GM19193 (cell line): Measurements from ENCODE around the gene DPP10.

Experiments used
- POLR2A ChIP-seq: IDR thresholded peaks from 4 replicates; pipeline ENCODE4 v1.6.1; 2011; ENCODE audit not compliant: insufficient read depth, insufficient read length; ENCODE audit errors: extremely low read depth

Gene DPP10

DNA sequence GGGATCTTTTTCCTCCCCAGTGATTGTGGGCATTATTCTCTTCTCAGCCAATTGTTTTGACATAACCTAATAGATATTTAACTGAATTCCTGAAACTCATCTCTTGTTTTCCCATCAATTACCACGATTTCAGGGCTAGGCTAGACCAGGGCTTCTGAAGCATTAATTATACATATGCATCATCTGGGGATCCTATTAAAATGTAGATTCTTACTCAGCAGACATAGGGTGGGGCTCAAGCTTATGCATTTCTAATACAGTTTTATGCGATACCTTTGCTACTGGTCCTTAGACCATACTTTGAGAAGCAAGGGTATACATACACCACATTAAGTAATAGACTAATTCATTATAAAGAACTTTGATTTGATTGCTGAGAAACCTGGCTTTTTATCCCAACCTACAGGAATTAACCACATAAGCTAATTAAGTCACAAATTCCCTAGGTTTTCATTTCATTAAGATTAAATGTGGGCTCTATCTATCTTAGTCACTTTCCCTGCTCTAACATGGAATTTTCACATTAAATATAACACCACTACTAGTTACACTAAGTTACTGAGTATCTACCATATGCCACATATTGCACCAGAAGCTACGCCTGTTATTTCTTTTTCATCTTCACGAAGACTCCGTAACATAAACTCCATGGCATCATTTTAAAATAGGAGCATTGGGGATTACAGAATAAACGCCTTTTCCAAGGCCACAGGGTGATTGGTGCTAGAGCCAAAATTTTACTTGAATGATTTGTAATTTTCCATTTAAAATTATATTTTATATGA is 417.5 kb downstream of the DPP10 start:
- no peak for TF ChIP-seq POLR2A

DNA sequence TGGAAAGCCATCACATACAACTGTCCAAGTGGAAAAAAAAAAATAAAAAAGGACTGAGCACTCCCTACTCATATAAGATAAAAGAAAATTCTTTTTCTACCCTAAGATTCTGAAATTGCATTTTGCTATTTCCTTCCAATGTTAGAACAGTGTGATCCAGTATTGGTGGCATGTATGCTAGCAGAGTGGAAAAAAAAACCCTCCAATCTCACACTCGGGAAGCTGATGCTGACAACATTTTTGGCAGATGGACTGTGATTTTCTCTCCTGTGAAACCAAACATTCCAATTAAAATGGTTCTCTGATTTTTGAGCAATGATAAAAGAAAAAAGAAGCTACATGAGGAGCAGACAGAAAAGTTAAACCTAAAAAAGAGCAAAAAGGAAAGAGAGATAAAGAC is 419.8 kb downstream of the DPP10 start:
- TF ChIP-seq POLR2A: no peak

DNA sequence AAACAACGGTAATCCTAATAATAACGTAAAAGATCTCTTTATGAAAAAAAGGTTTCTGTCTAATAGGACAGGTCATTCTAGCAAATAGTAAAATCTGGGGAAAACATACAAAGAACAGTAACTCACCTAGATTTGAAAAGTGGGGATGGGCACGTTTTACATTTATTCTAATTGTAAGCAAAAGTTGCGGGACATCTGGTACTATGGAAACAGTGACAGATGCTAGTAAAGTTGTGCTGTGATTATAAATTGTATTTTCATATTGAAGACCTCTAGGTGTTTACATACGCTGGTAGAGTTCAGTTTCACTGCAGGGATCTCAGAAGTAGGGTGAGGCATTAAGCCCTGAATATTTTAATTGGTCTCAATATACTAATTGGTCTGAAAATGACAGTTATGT is 422.5 kb downstream of the DPP10 start:
- TF ChIP-seq POLR2A: no peak

DNA sequence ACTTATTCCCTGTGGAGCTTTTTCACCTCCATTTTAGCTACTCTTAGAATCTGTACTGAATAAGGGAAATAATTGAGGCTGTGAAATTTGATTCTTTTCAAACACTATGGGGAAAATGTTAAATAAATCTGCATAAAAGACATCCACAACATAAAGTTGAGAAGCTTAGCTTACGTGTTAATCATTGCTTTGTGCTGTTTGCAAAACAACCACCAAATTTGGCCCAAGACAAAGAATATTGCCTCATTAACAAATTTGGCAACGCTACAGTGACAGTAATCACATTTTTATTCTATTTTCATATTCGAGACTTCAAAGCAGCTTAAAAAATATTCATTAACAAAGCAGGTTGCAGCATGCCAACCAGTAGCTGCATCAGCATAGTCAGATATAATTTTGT is 437.6 kb downstream of the DPP10 start:
- TF ChIP-seq POLR2A: no peak

DNA sequence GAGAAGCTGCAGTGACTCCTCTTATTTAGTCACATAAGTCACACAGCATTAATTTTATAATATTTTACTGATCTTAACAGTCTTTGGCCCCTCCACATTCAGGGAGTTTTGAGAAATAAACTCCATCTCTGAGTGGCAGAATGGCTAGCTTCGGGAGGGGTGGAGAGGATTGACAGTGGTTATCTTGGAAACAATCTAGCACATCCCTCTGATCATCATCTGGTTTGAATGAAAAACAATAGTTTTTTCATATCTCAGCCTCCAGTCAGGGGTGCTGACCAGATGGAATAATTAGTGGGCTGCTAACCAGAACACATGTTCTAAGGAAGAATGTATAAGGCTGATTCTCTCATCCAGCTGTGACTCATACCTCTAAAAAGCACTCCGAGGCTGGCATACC is 477.5 kb downstream of the DPP10 start:
- no peak for TF ChIP-seq POLR2A

DNA sequence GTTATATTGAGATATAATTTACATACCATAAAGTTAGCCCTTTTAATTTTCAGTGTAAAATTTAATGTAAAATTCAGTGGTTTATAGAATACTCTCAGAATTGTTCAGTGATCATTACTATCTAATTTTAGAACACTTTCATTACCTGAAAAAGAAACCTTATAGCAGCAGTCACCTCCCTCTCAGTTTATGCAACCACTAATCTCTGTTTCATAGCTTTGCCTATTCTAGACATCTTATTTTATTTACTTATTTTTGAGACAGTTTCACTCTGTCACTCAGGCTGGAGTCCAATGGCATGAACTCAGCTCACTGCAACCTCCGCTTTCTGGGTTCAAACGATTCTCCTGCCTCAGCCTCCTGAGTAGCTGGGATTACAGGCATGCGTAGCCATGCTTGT is 479.6 kb downstream of the DPP10 start:
- no peak for TF ChIP-seq POLR2A

DNA sequence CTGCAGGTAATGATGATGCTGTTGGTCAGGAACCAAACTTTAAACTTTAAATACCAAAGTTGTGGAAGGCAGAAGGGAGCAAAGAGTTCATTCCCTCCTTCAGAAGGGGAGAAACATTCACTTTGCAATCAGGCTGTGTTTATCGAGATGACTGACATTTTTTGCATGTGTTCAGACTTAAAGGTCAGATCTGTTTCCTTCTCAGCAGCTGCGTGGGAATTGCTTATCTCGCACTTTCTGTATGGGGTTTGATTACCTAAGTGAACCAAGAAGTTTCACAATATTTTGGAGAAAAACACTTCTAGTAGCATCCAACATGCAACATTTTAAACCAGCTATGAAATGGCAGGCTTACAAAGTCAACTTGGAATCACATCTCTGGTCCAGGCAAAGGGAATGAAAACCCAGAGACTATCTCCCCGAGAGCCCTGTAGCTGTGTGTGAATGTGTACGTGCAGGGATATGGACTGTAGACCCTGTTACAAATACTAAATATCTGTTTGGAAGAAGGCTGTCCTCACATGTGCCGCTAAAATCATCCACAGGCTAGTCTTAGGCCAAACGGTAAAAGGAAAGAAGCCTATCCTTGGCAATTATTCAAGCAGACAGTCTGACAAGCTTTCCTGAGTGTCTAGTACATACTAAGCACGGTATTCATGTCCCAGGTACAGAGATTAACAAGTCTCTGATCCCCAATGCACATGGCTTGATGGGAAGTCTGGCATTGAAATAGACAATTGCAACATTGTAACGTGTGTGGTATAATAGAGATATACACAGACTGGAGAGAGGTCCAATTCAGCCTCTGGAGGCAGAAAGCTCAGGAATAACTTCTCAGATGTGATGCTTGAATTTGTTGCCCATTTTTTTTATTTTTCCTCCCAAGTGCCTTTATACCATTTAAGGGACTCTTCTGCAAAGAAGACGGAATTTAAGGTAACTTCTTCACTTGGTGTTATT is 483.1 kb downstream of the DPP10 start:
- no peak for TF ChIP-seq POLR2A

DNA sequence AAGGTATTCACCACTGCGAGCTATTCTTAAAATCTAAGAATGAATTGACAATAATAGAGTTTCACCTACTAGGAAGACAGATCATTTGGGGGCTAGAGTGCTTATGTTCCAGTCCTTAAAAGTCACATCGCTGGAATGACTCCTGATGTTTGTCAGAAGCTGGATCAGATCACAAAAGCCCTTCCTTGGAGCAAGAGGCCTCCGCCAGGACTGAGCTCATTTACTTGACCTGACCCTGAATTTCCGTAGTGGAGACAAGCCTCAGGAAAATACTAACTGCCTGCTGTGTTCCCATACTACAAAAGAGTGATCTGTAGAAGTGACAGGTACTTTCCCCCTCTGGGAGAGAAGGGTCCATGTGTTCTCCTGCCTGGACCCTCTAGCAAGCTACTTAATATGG is 483.9 kb downstream of the DPP10 start:
- TF ChIP-seq POLR2A: no peak

DNA sequence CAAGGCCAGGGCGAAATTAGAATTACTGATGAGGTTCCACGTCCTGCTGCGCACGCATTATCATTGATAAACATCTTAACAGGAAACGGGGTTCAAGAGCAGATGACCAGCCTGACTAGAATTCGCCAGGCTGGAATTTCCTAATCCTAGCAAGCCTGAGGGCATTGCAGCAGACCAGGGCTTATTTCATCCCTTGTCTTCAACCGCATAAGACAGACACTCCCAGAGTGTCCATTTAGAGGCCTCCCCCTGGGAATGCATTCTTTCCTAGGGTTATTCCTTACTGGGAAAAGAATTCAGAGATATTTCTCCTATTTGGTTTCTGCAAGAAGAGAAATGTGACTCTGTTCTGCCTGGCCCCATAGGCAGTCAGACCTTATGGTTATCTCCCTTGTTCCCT is 486.8 kb downstream of the DPP10 start:
- no peak for TF ChIP-seq POLR2A

DNA sequence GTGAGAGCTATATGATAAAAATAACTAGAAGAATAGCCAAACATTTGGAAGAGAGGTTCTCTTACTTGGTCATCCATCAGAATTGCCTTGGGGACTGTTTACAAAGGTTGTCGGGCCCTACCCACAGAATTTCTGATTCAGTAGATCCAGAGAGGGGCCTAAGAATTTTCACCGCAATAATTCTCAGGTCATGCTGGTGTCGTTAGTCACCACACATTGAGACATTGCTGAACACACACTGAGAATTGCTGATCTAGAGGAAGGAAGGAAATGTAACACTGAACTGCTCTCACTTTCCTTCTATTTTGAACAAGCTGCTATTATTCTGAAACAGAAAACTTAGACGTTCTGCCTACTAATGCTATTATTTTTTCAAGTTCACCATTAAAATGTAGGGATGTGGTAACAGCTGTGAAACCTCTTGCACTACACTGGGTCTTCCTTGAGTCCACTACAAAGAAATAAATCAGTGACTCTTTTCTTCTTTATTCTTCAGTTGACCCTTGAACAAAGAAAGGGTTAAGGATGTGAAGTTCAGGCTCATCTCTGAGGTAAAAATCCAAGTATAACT is 491.3 kb downstream of the DPP10 start:
- no peak for TF ChIP-seq POLR2A

DNA sequence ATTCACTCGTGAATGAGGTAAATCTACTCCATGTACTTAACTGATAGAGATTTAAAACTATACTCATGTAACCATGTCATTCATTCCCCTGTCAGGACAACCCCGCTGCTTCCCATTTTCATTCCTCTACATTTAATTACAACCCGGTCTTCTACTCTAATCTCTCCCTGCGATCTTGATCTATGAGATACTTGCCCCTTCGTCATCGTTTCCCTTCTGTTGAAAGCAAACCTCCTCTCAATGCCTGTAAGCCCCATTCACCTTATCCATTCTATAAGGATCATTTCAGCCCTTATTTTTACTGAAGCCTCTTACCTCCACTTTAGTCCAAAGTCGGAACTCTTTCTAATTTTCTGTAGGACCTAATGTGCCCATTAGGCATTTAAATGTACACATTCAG is 492.6 kb downstream of the DPP10 start:
- no peak for TF ChIP-seq POLR2A

DNA sequence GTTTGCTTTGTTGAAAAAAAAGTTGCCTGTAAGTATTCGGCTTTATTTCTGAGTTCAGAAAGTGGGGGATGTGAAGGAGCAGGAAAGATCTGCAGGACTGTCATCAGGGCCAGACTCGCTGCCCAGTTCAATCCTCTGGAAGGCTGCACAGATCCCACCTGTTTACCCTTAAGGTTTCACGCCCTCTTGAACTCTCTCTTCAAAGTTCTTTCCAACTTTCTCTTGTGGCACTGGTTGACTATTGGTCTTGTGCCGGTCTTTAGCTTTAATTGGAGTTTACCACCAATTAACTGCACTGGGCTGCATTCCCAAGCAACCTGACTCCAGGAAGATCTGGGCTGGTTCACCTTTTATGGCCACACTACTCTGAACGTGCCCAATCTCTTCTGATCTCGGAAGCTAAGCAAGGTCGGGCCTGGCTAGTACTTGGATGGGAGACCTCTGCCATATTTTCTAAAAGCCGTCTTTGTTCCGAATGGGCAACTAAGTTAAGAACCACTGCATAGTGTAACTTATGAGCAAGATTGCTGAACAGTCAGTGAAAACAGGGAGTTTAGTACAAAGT is 495.0 kb downstream of the DPP10 start:
- no peak for TF ChIP-seq POLR2A

DNA sequence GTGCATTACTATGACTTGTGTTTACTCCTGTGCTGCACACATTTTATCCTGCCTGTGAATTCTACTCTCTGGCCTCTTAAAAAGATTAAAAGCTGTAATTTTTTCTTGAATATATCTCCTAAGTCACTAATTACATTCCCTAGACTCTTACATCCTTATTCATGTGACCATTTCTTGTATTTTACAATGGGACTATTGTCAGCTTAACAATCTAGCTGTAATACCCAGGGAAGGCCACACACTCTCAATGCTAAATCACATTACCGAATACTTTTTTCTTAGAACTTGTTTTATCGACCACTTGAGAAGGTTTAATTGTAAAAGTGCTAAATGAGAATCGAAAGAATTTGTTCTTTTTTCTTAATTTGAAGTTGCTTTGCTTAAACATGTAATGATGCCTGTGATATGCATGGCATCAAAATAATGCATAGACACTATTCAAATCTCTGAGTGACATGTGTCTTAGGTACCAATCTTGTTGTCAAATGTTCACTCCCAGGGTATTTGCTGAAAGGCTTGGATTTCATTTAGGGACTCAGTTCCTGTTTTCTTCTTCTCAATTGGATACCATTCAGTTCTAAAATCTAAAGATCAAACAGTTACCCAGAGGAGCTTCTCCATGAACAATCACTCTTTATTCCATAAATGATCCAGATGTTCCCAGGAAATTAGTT is 498.5 kb downstream of the DPP10 start:
- TF ChIP-seq POLR2A: no peak

DNA sequence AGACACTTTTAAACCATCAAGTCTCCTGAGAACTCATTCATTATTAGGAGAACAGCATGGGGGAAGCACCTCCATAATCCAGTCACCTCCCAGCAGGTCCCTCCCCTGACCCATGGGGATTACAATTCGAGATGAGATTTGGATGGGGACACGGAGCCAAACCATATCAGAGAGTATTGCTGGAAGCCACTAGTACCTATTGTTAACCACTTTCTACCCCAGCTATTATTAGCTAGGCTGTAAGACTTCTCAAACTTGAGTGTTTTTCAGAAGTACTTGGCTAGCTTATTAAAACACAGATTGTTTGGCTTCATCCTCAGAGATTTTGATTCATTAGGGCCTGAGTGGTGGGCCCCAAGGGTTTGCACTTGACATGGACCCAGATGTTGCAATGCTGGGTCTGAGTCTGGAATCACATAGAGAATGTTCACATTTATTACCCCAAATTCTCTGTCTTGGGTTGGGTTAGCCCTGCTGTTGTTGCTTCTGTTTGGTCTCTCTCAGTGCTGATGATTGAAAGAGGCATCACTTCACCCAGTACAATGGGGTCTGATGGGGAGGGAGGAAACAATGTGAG is 506.9 kb downstream of the DPP10 start:
- TF ChIP-seq POLR2A: no peak

DNA sequence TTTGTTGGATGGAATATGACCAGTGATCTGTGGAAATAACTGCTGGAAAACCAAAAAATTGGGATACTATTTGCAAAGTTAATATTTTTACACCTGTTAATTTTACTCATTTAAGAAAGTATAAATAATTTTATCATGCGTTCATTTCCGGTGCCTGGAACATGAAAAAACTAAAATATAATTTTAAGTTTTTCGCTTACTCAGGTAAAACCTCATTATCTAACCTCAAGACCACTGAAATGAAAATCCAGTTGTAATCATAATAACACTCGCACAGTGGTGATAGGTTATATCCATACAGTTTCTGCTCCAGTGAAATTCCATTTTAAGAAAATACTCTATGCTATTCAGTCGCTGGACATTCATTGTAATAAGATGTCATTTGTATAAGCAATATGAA is 517.9 kb downstream of the DPP10 start:
- no peak for TF ChIP-seq POLR2A

DNA sequence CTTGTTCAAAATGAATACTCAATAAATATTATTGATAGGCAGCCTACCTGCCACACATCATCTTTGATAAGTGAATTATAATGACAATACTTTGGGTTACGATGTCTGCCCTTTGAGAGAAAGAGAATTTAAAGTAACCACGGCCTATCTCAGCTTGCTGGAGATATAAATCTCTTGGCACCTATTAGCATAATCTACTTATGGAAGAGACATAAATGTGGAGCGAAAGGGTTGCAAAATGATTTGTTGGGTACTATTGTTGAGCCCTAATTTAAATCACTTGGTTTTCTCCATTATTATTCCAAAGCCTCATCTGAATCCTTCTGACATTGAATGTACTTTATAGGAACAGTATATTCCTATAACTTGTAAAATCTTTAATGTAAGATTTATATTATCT is 520.1 kb downstream of the DPP10 start:
- TF ChIP-seq POLR2A: no peak
